T-helper 22 cell (primary cell): ENCODE results near the gene DUSP9.
"Not testable (repeated sequence)": the region's sequence is repeated elsewhere in the genome, so short reads cannot be mapped to it uniquely, and the experiment has no call there.

Experiments used
- DNase-seq: peaks from one replicate; pipeline ENCODE4 v3.0.0-alpha.2; 2020; ENCODE audit warnings: low read depth

The DUSP9 gene, protein sequence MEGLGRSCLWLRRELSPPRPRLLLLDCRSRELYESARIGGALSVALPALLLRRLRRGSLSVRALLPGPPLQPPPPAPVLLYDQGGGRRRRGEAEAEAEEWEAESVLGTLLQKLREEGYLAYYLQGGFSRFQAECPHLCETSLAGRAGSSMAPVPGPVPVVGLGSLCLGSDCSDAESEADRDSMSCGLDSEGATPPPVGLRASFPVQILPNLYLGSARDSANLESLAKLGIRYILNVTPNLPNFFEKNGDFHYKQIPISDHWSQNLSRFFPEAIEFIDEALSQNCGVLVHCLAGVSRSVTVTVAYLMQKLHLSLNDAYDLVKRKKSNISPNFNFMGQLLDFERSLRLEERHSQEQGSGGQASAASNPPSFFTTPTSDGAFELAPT

GRCh38 chrX:153646620-153647373 lies at the start of gene DUSP9:
Gene DUSP9, plus strand, starts transcription at chrX:153647203. Its CDS starts 751 bp downstream, at chrX:153647954.
- DNase-seq: no peak

GRCh38 chrX:153598541-153599191 lies 48.3 kb upstream of the DUSP9 start, which contains the start of gene CCNQ:
Gene CCNQ, minus strand, starts transcription at chrX:153599139. Its CDS starts 66 bp downstream, at chrX:153599073.
- no peak for DNase-seq

GRCh38 chrX:153599192-153600031 lies 47.6 kb upstream of the DUSP9 start:
- DNase-seq: peak; percentile 77

DNA sequence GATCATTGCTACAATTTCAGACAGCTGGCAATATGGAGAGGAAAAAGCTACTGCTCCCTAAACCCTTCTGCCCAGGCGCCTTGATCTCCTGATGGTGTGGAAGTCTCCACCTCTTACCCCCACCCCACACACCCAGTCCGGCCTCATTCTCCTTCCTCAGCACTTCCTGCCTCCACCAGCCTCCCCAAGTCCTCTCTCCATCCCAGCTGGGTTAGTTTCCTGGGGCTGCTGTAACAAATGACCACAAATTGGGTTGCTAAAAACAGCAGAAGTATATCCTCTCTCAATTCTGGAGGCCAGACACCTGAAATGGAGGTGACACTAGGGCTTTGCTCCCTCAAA lies 47.0 kb upstream of the DUSP9 start:
- DNase-seq: no peak

GRCh38 chrX:153600921-153601320 lies 46.1 kb upstream of the DUSP9 start:
- DNase-seq: no peak

DNA sequence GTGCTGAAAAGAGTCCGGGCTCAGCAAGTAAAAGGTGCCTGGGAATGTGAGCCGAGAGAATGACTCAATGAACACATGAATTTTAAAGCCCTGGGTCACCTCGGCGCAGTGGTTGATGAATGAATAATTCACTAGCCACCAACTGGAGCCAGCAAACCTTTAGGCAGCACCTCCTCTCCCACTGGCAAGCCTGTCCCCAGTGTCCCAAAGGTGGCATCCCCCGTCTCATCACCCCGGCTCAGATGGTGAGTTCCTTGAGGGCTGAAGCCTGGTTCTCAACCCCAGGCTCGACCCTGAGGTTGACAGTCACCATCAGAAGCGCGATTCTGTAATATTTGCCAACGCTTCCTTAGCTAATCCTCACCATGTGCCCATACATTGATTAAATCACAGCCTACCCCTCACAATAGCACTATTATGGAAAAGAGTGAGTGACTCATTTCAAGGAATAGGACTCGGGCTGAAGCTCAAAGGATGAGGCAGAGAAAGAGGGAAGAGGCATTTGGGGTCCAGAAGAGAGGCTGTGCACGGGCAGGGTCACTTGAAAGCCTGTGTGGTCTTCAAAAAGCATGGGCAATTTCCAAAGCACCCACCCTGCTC lies 45.4 kb upstream of the DUSP9 start:
- DNase-seq: no peak

DNA sequence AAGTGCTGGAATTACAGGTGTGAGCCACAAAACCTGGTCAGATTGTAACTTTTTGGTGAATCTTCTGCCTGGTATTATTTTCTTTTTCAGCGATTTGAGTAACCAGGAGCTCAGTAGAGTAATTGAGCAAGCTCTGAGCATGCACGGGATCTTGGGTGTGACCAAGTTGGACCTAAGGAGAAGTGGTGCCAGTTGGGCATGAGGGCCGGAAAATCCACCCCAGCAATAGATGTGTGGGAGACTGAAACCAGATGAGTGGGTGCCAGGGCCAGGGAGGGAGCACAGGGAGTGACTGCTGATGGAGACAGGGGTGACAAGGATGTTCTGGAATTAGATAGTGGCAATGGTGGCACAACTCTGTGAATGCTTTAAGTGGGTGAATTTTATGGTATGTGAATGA lies 44.4 kb upstream of the DUSP9 start:
- DNase-seq: no peak

DNA sequence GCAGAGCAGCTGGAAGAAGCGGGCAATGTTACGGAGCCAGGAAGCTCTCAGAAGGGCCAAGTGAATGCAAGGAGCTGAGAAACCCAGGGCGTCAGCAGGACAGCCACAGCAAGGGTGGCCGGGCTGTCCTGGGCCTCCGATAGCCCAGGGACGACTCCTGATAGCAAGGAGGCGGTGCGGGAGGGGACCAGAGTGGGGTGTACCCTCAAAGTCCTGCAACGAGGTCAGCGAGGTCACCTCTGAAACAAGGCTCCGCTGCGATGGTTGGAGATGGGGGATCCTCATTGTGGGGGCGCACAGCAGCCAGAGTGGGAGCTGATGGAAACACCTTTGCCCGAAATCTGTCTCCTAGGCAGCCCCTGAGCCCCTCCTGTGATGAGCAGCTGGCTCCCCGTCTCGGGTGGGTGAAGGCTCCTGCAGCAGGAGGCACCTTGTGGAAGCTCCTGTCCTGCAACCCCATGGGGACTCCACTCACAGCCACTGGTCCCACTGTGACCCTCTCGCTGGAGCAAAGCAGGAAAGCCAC lies 43.8 kb upstream of the DUSP9 start:
- DNase-seq: no peak

DNA sequence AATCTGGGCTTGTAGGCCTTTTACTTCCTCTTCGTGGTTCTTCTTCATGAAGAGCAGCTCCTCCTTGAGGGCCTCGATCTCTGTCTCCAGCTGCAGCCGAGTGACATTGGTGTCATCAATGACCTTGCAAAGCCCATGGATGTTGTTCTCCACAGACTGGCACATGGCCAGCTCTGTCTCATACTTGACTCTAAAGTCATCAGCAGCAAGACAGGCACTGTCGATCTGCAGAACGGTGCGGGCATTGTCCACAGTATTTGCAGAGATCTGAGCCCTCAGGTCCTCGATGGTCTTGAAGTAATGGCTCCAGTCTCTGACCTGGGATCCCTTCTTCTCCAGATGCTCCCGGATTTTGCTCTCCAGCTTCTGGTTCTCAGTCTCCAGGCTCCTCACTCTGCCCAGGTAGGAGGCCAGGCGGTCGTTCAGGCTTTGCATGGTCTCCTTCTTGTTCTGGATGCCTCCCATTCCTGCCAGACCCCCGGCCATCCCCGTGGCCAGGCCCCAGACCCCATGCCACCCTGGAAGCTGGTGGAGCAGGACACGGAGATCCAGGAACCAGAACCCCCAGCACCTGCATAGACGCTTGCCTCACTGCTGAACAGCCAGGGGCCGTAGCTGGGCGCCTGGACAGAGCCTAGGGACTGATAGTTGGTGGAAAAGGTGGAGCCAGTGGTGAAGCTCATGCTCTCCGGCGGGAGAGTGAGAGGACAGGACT lies 42.2 kb upstream of the DUSP9 start:
- not testable (repeated sequence) for DNase-seq

- DNase-seq: no peak
Measured at GRCh38 chrX:153606503-153606902, 40.5 kb upstream of the DUSP9 start.

- DNase-seq: no peak
Measured at GRCh38 chrX:153608376-153608775, 38.6 kb upstream of the DUSP9 start.

DNA sequence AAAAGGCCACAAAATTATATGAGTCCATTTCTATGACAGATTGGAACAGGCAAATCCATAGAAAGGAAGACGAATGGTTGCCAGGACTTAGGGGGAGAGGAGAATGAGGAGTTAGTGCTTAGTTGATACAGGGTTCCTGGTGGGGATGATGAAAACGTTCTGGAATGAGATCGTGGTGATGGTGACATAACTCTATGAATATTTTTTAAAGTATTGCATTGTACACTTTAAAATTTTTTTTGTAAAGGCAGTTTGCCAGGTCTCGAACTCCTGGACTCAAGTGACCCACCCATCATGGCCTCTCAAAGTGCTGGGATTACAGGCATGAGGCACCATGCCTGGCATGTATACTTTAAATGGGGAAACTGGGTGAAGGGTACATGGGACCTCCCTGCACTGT lies 38.2 kb upstream of the DUSP9 start:
- no peak for DNase-seq

GRCh38 chrX:153609917-153610835 lies 36.8 kb upstream of the DUSP9 start:
- peak; percentile 52 for DNase-seq

- DNase-seq: no peak
Measured at GRCh38 chrX:153610836-153611213, 36.2 kb upstream of the DUSP9 start.

GRCh38 chrX:153611298-153612095 lies 35.5 kb upstream of the DUSP9 start:
- no peak for DNase-seq

DNA sequence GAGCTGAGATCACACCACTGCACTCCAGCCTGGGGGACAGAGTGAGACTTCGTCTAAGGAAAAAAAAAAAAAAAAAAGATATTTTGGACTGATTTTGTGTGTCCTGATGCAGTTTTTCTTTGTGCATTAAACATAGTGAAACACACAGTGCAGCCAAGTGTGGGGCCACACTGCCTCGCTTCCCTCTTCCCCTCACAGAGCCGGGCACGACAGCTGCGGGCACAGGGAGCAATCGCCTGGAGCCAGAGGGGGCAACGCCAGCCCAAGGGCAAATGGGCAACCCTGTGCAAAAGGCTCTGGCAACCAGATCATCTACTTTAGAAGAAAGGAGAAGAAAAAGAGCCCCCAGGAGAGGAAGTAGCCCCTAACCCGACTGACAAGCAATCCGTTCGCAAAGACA lies 34.6 kb upstream of the DUSP9 start:
- no peak for DNase-seq

DNA sequence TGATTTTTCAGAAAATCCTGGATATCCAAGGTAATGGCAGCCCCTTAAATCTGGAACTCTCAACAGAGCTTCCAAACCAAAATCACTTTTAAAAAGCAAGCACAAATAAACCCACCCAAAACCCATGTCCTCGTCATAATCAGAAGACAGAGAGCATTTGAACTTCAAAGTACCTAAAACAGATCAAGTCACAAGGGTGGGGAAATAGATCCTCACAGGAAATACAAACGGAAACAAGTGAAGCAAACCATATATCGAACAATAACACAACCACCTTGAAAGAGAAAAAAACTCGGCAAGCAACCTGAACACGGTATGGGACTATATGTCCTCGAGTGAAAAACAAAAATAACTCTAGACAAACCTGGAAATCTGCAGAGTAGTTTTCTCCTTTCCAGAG lies 32.2 kb upstream of the DUSP9 start:
- no peak for DNase-seq

GRCh38 chrX:153620576-153620975 lies 26.4 kb upstream of the DUSP9 start:
- DNase-seq: no peak
